ENCODE measurements around the gene CYFIP1.

DNA sequence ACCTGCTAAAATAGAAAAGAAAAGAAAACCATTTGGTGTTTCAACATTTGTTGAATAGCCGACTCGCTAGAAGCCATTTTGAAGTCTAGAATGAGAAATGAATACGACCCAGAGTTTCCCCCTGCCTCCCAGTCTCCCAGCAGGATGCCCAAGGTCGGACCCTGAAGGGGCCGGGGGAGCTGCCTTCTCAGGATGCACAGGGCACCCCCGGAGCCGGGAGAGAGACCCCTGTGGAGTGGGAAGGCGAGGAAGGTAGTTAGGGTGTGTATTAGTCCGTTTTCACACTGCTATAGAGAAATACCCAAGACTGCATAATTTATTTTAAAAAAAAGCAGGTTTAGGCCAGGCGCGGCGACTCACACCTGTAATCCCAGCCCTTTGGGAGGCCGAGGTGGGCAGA lies 97.0 kb downstream of the CYFIP1 start:
- no peak for TF ChIP-seq EP300 (IDR thresholded peaks at IDR 0.05)
- no peak for TF ChIP-seq POLR2A (IDR thresholded peaks at IDR 0.05)
- TF ChIP-seq, protein P1, sequence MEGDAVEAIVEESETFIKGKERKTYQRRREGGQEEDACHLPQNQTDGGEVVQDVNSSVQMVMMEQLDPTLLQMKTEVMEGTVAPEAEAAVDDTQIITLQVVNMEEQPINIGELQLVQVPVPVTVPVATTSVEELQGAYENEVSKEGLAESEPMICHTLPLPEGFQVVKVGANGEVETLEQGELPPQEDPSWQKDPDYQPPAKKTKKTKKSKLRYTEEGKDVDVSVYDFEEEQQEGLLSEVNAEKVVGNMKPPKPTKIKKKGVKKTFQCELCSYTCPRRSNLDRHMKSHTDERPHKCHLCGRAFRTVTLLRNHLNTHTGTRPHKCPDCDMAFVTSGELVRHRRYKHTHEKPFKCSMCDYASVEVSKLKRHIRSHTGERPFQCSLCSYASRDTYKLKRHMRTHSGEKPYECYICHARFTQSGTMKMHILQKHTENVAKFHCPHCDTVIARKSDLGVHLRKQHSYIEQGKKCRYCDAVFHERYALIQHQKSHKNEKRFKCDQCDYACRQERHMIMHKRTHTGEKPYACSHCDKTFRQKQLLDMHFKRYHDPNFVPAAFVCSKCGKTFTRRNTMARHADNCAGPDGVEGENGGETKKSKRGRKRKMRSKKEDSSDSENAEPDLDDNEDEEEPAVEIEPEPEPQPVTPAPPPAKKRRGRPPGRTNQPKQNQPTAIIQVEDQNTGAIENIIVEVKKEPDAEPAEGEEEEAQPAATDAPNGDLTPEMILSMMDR (IDR thresholded peaks at IDR 0.05), result no peak

Measured in tibial nerve (tissue), 4 donors.